K562 (cell line): Measurements from ENCODE around the gene OXTR. TPM values are rescaled to one million over a fixed set of nuclear protein-coding genes. Genes with fewer than 3 reads are reported as not detected.

ENCODE experiments used
- CHD7 ChIP-seq: fragments of 200-600 bp; sonication (generic); IDR thresholded peaks from one replicate; pipeline ENCODE4 v1.6.1; 2012; ENCODE audit warnings: mild to moderate bottlenecking, low read depth, low read length, inconsistent platforms
- DPF2 ChIP-seq: fragments of 450-650 bp; IDR thresholded peaks from 2 replicates; pipeline ENCODE4 v1.6.1; 2016
- JUND ChIP-seq, 2 experiments: IDR thresholded peaks; 2 replicates in 1 of 2; 3 replicates in 1 of 2; pipeline ENCODE4 v1.6.1; 2011; ENCODE audit warnings: borderline replicate concordance in 2 of 2, low read depth in 2 of 2, low read length in 2 of 2, improper control_type of control experiment in 1 of 2, missing biosample characterization in 1 of 2, missing genetic modification characterization in 1 of 2, missing genetic modification reagents in 1 of 2
- MAZ ChIP-seq, 2 experiments: fragments of 450-650 bp in 1 of 2; sonication (generic) in 1 of 2; formaldehyde crosslinking; IDR thresholded peaks in 1 of 2; conservative IDR thresholded peaks in 1 of 2; 2 replicates each; pipeline versions ENCODE4 v1.4.0 to v1.5.0; 2020; ENCODE audit warnings: mild to moderate bottlenecking in 1 of 2, missing genetic modification reagents in 1 of 2
- MCM3 ChIP-seq: fragments of 450-650 bp; IDR thresholded peaks from 2 replicates; pipeline ENCODE4 v1.6.1; 2016
- ZBTB7A ChIP-seq: IDR thresholded peaks from 2 replicates; pipeline ENCODE4 v1.6.1; 2011; ENCODE audit warnings: low read depth, mild to moderate bottlenecking, low read length, moderate library complexity, borderline replicate concordance; ENCODE audit not compliant: control insufficient read depth
- ZNF75A ChIP-seq: fragments of 450-650 bp; formaldehyde crosslinking; IDR thresholded peaks from 2 replicates; pipeline ENCODE4 v1.4.0; 2020; ENCODE audit warnings: mild to moderate bottlenecking
- polyA plus RNA-seq, 8 experiments: library from polyadenylated mRNA; depleted of rRNA in 4 of 8; stranded (reverse) in 5 of 8; unstranded in 3 of 8; fragments of >200 nt; fragmentation: Nextera tagmentation in 2 of 8; fragmentation: Illumina TruSeq in 1 of 8; extraction: Ambion mirVana in 2 of 8; extraction: Trizol in 1 of 8; gene quantifications; 2 replicates each; pipeline versions ENCODE4 v1.2.1 to v1.2.3, GENCODE V29; 2011 to 2014; ENCODE audit warnings: inconsistent platforms in 1 of 8, missing spikeins in 1 of 8
- total RNA-seq, 7 experiments: library from RNA; depleted of rRNA in 6 of 7; stranded (reverse); fragments of >200 nt in 6 of 7; fragmentation: Illumina TruSeq in 2 of 7; extraction: Trizol in 2 of 7; gene quantifications; 2 replicates each; pipeline versions ENCODE4 v1.2.1 to v1.2.3, GENCODE V29; 2011 to 2021; ENCODE audit warnings: low replicate concordance in 1 of 7

OXTR gene
- total and polyA plus RNA-seq, 9 of the 15 experiments (the other 6 are each of a cell fraction or from before 2014, with no cell fraction given): 0.14 to 1.3 (median 0.80) TPM

GRCh38 chr3:8741581-8742261, 27.7 kb downstream of the OXTR start (continued):
- no peak for TF ChIP-seq CHD7
- TF ChIP-seq MAZ (CRISPR knock-in tag; conservative IDR thresholded peaks at IDR 0.05 in 1 of 2, IDR thresholded peaks at IDR 0.05 in 1 of 2): 0 out of 4 replicates have a peak, but pooled peaks of 1 of the 2 experiments have one; percentile 16
- TF ChIP-seq ZBTB7A: peak; percentile 65; the same call in 1 of the 2 replicates
- peak; percentile 96 for TF ChIP-seq JUND (IDR thresholded peaks at IDR 0.05; ENCODE audit: borderline replicate concordance, low read depth, low read length)
- TF ChIP-seq JUND (tag; IDR thresholded peaks at IDR 0.05; ENCODE audit: borderline replicate concordance, low read depth, low read length): peak; percentile 86; the same call in 1 of the 3 replicates
- peak; percentile 75 for TF ChIP-seq DPF2
- no peak for TF ChIP-seq MCM3
- no peak for TF ChIP-seq ZNF75A
